ENCODE measurements around the gene MCRS1. TPM values are rescaled to one million over a fixed set of nuclear protein-coding genes. Genes with fewer than 3 reads are reported as not detected.

The MCRS1 gene
- total and polyA plus RNA-seq, 2 donors (not counting 3 experiments of a cell fraction or from before 2014, with no cell fraction given): 71.1 to 99.3 TPM

- no peaks in the 10 kb centered on the region for H4K20me1 ChIP-seq (replicated peaks; ENCODE audit: control insufficient read depth, extremely low read depth, insufficient read depth, low read length)
- no peaks in the 10 kb centered on the region for H3K9me1 ChIP-seq (replicated peaks; ENCODE audit: control insufficient read depth, extremely low read depth, insufficient read depth, low read length)
- dilution Hi-C loops (cut with MboI; ENCODE audit: extremely low pct_ligation_motif_present, low sequenced_read_pairs) (no loop called here), intact Hi-C loops (cut with micrococcal nuclease) (no loop called here)
- H3K4me1 ChIP-seq (ENCODE audit: control insufficient read depth, extremely low read depth, insufficient read depth, low read length): peaks cover 8% of the 10 kb centered on the region
- H3K36me3 ChIP-seq (ENCODE audit: control insufficient read depth in 2 of 2, extremely low read depth in 1 of 2, insufficient read depth in 2 of 2, low read length in 2 of 2): no peaks in the 10 kb centered on the region
- H3K4me3 ChIP-seq (replicated peaks in 1 of 3; ENCODE audit: insufficient read depth in 1 of 3, low read depth in 1 of 3, low read length in 3 of 3): no peak overlapping the region
- no TSS peak for BruUV-seq (replicated peaks)
- H3K27ac ChIP-seq (ENCODE audit: insufficient read depth, low read depth, low read length): no peak overlapping the region
- no peak overlapping the region for H3K9ac ChIP-seq (replicated peaks; ENCODE audit: extremely low read depth, insufficient read depth, low read length)
- TF ChIP-seq FOS (IDR thresholded peaks at IDR 0.05; ENCODE audit: borderline replicate concordance, insufficient read depth, low read length): no peak
- TF ChIP-seq MYC (IDR thresholded peaks at IDR 0.05; ENCODE audit: low read depth, low read length): no peak
- TF ChIP-seq MAX (IDR thresholded peaks at IDR 0.05; ENCODE audit: insufficient read depth, insufficient read length): no peak
- TF ChIP-seq POLR2A (IDR thresholded peaks at IDR 0.05; ENCODE audit: low read depth, low read length): no peak
- TF ChIP-seq GATA2 (IDR thresholded peaks at IDR 0.05; ENCODE audit: insufficient read depth, insufficient read length, low read depth, low read length): no peak
- TF ChIP-seq CTCF (IDR thresholded peaks at IDR 0.05; ENCODE audit: extremely low read depth in 1 of 2, insufficient read depth in 1 of 2, low read depth in 1 of 2, low read length in 2 of 2): no peak
- TF ChIP-seq POLR2AphosphoS5 (IDR thresholded peaks at IDR 0.05; ENCODE audit: insufficient read depth, low read depth, low read length): no peak
- peaks cover 20 to 35% of the 10 kb centered on the region in 2 experiments for H3K27me3 ChIP-seq (ENCODE audit: control insufficient read depth in 2 of 2, insufficient read depth in 2 of 2, low read length in 2 of 2)
- DNase-seq (ENCODE audit: low read depth, low spot score): no peak
- H3K79me2 ChIP-seq (ENCODE audit: control insufficient read depth, insufficient read depth, low read length): no peaks in the 10 kb centered on the region
- POLR2A ChIA-PET: interaction anchor here (0.7 kb wide), 1 partner anchor 498 kb away, joined by 7 read pairs; no protein-coding TSS in a partner anchor
- CTCF ChIA-PET: interaction anchor here (0.7 to 7.0 kb wide), 7 partner anchors 17 to 205 kb away, joined by 3 to 43 read pairs (median 5); no protein-coding TSS in a partner anchor
- FAIRE-seq: no peak
- H2AFZ ChIP-seq (ENCODE audit: low read depth, low read length): no peak overlapping the region
- no peak overlapping the region for H3K4me2 ChIP-seq (ENCODE audit: insufficient read depth, low read length)
- no peaks in the 10 kb centered on the region for H3K9me3 ChIP-seq (replicated peaks; ENCODE audit: control insufficient read depth, insufficient read depth, low read length)
Measured at GRCh38 chr12:49536526-49537071, 31.3 kb downstream of the MCRS1 start.
